ENCODE results near the gene GAB4.

The GAB4 gene

DNA sequence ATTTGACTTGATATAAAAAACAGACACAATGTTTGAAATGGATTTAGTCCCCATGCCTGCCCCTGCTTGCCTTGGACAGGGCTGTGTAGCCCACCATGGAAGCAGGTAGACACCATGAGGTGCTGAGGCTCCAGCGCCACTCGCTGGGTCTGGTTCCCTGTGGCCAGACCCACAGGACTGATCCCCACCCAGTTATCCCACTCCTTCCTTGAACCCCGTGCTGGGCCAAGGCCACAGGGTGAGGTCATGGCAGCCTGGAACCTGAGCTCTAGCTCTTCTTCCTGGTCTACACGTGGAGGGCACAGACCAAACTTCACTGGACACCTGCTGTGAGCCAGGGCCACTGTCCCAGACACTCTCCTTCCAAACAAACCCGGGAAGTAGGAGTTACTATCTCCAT is 42.5 kb downstream of the GAB4 start:
- TF ChIP-seq, protein P1, sequence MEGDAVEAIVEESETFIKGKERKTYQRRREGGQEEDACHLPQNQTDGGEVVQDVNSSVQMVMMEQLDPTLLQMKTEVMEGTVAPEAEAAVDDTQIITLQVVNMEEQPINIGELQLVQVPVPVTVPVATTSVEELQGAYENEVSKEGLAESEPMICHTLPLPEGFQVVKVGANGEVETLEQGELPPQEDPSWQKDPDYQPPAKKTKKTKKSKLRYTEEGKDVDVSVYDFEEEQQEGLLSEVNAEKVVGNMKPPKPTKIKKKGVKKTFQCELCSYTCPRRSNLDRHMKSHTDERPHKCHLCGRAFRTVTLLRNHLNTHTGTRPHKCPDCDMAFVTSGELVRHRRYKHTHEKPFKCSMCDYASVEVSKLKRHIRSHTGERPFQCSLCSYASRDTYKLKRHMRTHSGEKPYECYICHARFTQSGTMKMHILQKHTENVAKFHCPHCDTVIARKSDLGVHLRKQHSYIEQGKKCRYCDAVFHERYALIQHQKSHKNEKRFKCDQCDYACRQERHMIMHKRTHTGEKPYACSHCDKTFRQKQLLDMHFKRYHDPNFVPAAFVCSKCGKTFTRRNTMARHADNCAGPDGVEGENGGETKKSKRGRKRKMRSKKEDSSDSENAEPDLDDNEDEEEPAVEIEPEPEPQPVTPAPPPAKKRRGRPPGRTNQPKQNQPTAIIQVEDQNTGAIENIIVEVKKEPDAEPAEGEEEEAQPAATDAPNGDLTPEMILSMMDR (IDR thresholded peaks at IDR 0.05; ENCODE audit: borderline replicate concordance, insufficient read depth, low read depth, low read length) = no peak
- H3K4me3 ChIP-seq (ENCODE audit: low read depth, low read length) = no peak overlapping the region

GRCh38 chr22:16965083-16965482 is 42.9 kb downstream of the GAB4 start:
- no peak overlapping the region for H3K4me3 ChIP-seq (ENCODE audit: low read depth, low read length)
- TF ChIP-seq, protein P1 (IDR thresholded peaks at IDR 0.05; ENCODE audit: borderline replicate concordance, insufficient read depth, low read depth, low read length) = no peak

DNA sequence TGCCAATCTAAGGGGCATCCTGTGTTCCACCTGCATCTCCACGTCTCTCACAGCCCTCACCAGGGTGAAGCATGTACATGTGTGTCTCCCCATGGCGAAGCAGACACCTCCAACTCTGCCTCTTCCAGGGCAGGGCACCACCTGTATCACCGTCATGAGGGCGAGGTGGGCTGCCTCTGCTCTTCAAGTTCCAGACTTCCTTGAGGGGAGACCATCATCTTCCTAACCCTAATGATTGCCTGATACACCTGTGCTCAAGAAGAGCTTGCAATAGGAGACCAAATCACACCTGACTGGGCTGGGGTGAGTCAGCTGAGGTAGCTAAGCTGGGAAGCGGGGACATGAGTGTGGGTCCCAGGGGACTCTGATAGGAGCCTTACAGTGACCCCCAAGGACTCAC is 43.7 kb downstream of the GAB4 start:
- no peak overlapping the region for H3K4me3 ChIP-seq (ENCODE audit: low read depth, low read length)
- TF ChIP-seq, protein P1 (IDR thresholded peaks at IDR 0.05; ENCODE audit: borderline replicate concordance, insufficient read depth, low read depth, low read length) = no peak

DNA sequence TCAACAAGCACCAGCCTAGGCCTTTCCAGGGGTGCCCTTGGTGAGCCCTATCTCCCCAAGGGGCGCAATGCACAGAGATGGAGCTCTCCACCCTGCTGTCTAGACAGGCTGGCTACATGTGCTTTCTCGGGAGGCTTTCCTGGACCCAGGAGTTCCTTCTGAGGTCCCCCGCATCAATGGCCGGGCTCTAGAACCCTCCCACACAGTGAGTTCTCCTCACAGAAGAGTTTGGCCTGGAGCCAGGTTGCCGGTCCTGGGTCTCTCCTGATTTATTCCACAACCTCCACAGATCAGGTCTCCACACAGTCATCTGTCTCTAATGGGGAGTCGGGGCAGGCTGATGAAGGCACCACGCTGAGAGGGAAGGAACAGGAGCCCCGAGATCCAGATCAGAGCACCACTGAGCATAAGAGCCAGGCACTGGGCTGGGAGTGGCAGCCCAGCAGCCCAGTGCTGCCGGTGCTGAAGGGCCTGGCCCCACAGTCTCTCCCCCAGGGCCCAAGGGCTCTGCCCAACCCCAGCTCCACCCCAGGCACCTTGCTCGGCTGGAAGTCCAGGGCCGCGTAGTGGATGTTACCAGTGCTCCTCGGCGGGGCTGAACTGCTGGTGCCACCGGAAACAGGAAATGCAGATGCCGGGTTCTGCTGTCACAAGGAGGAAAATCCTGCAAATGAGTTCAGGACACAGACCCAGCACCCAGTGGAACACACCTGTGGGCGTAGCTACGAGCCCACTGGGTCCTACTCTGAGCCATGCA is 44.7 kb downstream of the GAB4 start:
- no peak overlapping the region for H3K4me3 ChIP-seq (ENCODE audit: low read depth, low read length)
- TF ChIP-seq, protein P1 (IDR thresholded peaks at IDR 0.05; ENCODE audit: borderline replicate concordance, insufficient read depth, low read depth, low read length) = no peak

DNA sequence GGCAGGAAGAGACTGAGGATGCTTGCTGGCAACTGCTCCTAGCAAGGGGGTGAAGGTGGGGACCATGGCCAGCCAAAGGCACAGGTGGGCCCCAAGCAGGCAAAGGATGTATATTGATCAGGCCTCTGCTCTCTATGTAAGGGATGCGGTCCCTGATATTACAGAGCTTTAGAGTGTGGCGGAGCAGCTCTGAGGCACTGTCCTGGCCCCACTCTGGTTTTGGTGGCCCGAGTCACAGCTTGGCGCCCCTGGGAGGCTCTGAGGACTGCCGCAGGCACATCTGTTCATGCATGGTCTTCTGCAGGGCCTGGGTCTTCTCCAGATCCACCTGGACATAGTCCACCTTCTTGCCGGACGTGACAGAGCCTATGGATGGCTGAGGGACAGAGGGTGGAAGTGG is 45.5 kb downstream of the GAB4 start:
- TF ChIP-seq, protein P1 (IDR thresholded peaks at IDR 0.05; ENCODE audit: borderline replicate concordance, insufficient read depth, low read depth, low read length) = no peak
- H3K4me3 ChIP-seq (ENCODE audit: low read depth, low read length) = no peak overlapping the region

DNA sequence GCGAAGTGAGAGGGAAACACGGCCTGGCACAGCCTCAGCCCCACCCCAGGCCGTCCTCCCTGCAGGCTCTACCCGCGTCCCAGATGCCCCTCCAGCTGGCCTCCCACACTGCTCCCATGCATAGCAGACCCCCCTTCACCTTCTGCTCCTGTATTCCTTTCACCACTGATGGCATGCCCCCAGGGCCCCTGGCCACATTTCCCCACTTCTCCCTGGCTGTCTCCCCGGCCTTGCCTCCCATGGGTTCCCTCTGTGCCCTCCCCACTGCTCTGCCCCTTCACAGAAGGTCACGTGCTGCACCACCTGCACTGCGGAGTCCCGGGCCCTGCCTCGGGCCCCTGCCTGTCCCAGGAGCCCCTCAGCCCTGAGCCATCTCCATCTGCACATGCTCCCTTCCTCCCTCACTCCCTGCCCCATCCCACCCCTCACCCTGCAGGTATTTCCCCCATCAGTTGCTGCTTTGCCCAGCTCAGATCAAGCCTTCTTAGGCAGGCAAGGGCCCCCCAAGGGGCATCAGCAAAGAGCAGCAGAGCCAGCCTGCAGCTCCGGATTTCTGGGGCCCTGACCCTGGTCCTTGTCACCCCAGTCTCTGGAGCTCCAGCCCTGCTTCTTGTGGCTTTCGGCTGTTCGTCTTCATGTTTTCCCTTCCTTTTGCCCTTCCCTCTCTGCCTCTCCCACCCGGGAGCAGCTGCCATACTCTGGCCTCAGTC is 46.4 kb downstream of the GAB4 start:
- no peak overlapping the region for H3K4me3 ChIP-seq (ENCODE audit: low read depth, low read length)
- TF ChIP-seq, protein P1 (IDR thresholded peaks at IDR 0.05; ENCODE audit: borderline replicate concordance, insufficient read depth, low read depth, low read length) = no peak

GRCh38 chr22:16960884-16961249 is 47.2 kb downstream of the GAB4 start:
- no peak overlapping the region for H3K4me3 ChIP-seq (ENCODE audit: low read depth, low read length)
- TF ChIP-seq, protein P1 (IDR thresholded peaks at IDR 0.05; ENCODE audit: borderline replicate concordance, insufficient read depth, low read depth, low read length) = no peak
